ENCODE results near the gene PTGR2. TPM values are rescaled to one million over a fixed set of nuclear protein-coding genes. Genes with fewer than 3 reads are reported as not detected.

Gene PTGR2
- total and polyA plus RNA-seq, 2 donors (not counting 1 experiment from before 2014, with no cell fraction given): 1.2 to 4.5 TPM

GRCh38 chr14:73886449-73887317 lies 35.1 kb downstream of the PTGR2 start, which contains the start of gene ZNF410:
TSS of gene ZNF410 (plus strand) at chr14:73886859. CDS start at chr14:73892176, 5,317 bp downstream.
- DNase-seq (peak; percentile 93), ATAC-seq (ENCODE audit: low read depth) (peak; percentile 99)
- Histone ChIP-seq H3K9me3 (ENCODE audit: control extremely low read depth in 1 of 3, control insufficient read depth in 2 of 3, insufficient read depth in 1 of 3, low read length in 2 of 3) (no peaks in the 10 kb centered on the region), H3K79me2 (ENCODE audit: control insufficient read depth, insufficient read depth, low read length) (peaks cover 50% of the 10 kb centered on the region), H3K4me3 (ENCODE audit: control extremely low read depth in 1 of 5, extremely low read depth in 1 of 5, insufficient read depth in 1 of 5, low read depth in 2 of 5, low read length in 4 of 5) (peak within 1 kb of the TSS; percentile 64 to 97 (median 94)), H3K27ac (ENCODE audit: low read length in 2 of 2) (peak within 1 kb of the TSS; percentile 94 to 96), H3K4me1 (ENCODE audit: control insufficient read depth in 2 of 2, insufficient read depth in 2 of 2, low read length in 2 of 2) (peaks cover 18 to 20% of the 10 kb centered on the region in 2 donors), H3K36me3 (replicated peaks in 1 of 2; ENCODE audit: control extremely low read depth in 1 of 2, control insufficient read depth in 1 of 2, extremely low read depth in 1 of 2, insufficient read depth in 2 of 2, low read length in 1 of 2) (no peaks in the 10 kb centered on the region), H2AFZ (ENCODE audit: insufficient read depth, low read depth, low read length, poor library complexity, severe bottlenecking) (peak within 1 kb of the TSS; percentile 82), H3K27me3 (replicated peaks in 1 of 4; ENCODE audit: control extremely low read depth in 1 of 4, control insufficient read depth in 3 of 4, insufficient read depth in 4 of 4, low read length in 3 of 4) (no peaks in the 10 kb centered on the region), H3K9ac (ENCODE audit: low read length) (peak within 1 kb of the TSS; percentile 95), H3K4me2 (replicated peaks; ENCODE audit: low read depth, low read length, poor library complexity, severe bottlenecking) (peak within 1 kb of the TSS; percentile 79), H4K20me1 (ENCODE audit: control insufficient read depth, insufficient read depth, low read length, poor library complexity, severe bottlenecking) (peaks cover 7% of the 10 kb centered on the region)
- Mint-ChIP-seq H3K4me3 (peak within 1 kb of the TSS; percentile 99), H3K4me1 (peaks cover 41% of the 10 kb centered on the region), H3K27me3 (no peaks in the 10 kb centered on the region), H3K27ac (peak within 1 kb of the TSS; percentile 98), H3K9me3 (ENCODE audit: insufficient read depth) (no peaks in the 10 kb centered on the region)
- under 1% methylated on average over 53 of the region's 65 CpGs for WGBS (ENCODE audit: insufficient coverage)
- TF ChIP-seq EZH2 (IDR thresholded peaks at IDR 0.05; ENCODE audit: borderline replicate concordance, insufficient read depth, low read depth, low read length, poor library complexity, severe bottlenecking) (no peak), CTCF (IDR thresholded peaks at IDR 0.05) (no peak)
- POLR2A ChIA-PET: interaction anchor here (0.6 to 1.5 kb wide), 8 partner anchors 11 to 396 kb away, joined by 3 to 8 read pairs (median 4); partner anchors contain the start of genes COQ6, FAM161B, PTGR2 and RIOX1
- CTCF ChIA-PET: interaction anchor here (0.7 to 2.9 kb wide), 6 partner anchors 10 to 171 kb away, joined by 3 to 17 read pairs (median 3); no protein-coding TSS in a partner anchor
- intact Hi-C loops (cut with micrococcal nuclease): loop anchor here (1.0 to 5.0 kb wide), 4 partner anchors 35 to 394 kb away; partner anchors contain the start of genes PTGR2 and RIOX1
